Activated CD4-positive, alpha-beta T cell treated with anti-CD3 and anti-CD28 coated beads, Interleukin-2, Interleukin-6, amounts not matched to agents 100 ng/mL and 50 ng/mL, durations not matched to agents 16 hours and 8 hours (primary cell): ENCODE results near the gene TMEM229B.

Experiments used
- DNase-seq: peaks from one replicate; pipeline ENCODE4 v3.0.0-alpha.2; 2020

TMEM229B gene

GRCh38 chr14:67487937-67488893 is at the start of gene TMEM229B:
Gene TMEM229B, minus strand, starts transcription at chr14:67488721. Its CDS starts 14,798 bp downstream, at chr14:67473923.
- peak; percentile 91 for DNase-seq

GRCh38 chr14:67537736-67538135 is 49.2 kb upstream of the TMEM229B start:
- DNase-seq: no peak

GRCh38 chr14:67536087-67536486 is 47.6 kb upstream of the TMEM229B start:
- no peak for DNase-seq

GRCh38 chr14:67533754-67534085 is 45.2 kb upstream of the TMEM229B start:
- DNase-seq: no peak

- DNase-seq: peak; percentile 69
These were observed 44.7 kb upstream of the TMEM229B start, which contains the start of gene PLEKHH1 for GRCh38 chr14:67532998-67533753. Gene PLEKHH1, plus strand, starts transcription at chr14:67533290. Its CDS starts 8,578 bp downstream, at chr14:67541868.

- DNase-seq: no peak
These were observed 44.1 kb upstream of the TMEM229B start for GRCh38 chr14:67532606-67532997.

GRCh38 chr14:67529947-67530935 is 41.7 kb upstream of the TMEM229B start:
- DNase-seq: no peak

- no peak for DNase-seq
These were observed 39.8 kb upstream of the TMEM229B start for GRCh38 chr14:67528276-67528675.

- no peak for DNase-seq
These were observed 39.2 kb upstream of the TMEM229B start for GRCh38 chr14:67527756-67528155.

GRCh38 chr14:67526676-67527459 is 38.3 kb upstream of the TMEM229B start:
- peak; percentile 51 for DNase-seq

GRCh38 chr14:67526181-67526580 is 37.7 kb upstream of the TMEM229B start:
- DNase-seq: no peak

GRCh38 chr14:67525389-67525788 is 36.9 kb upstream of the TMEM229B start:
- DNase-seq: no peak

- DNase-seq: no peak
These were observed 36.1 kb upstream of the TMEM229B start for GRCh38 chr14:67524634-67524963.

- no peak for DNase-seq
These were observed 35.5 kb upstream of the TMEM229B start for GRCh38 chr14:67523764-67524633.

- no peak for DNase-seq
These were observed 33.7 kb upstream of the TMEM229B start for GRCh38 chr14:67522270-67522669.

GRCh38 chr14:67520482-67520881 is 32.0 kb upstream of the TMEM229B start:
- no peak for DNase-seq

GRCh38 chr14:67519406-67519805 is 30.9 kb upstream of the TMEM229B start:
- DNase-seq: no peak

- no peak for DNase-seq
These were observed 28.6 kb upstream of the TMEM229B start for GRCh38 chr14:67517083-67517482.

- no peak for DNase-seq
These were observed 28.2 kb upstream of the TMEM229B start for GRCh38 chr14:67516676-67517075.

- DNase-seq: peak; percentile 40
These were observed 27.0 kb upstream of the TMEM229B start for GRCh38 chr14:67515386-67516079.
